Mesenchymal stem cell (in vitro differentiated cells and primary cell): Measurements from ENCODE around the gene TTC7B.

Source experiments
- DNase-seq: peaks from one replicate; pipeline ENCODE4 v3.0.0-alpha.2; 2013
- H2AFZ ChIP-seq: one replicate; pipeline ENCODE4 v1.6.1; 2013; ENCODE audit warnings: low read depth, mild to moderate bottlenecking, control low read depth, inconsistent platforms, low read length, moderate library complexity
- H2AK5ac ChIP-seq: 2 replicates; pipeline ENCODE4 v1.6.1; 2013; ENCODE audit warnings: low read length, moderate library complexity, mild to moderate bottlenecking, inconsistent platforms; ENCODE audit not compliant: severe bottlenecking
- H2BK120ac ChIP-seq: one replicate; pipeline ENCODE4 v1.6.1; 2013; ENCODE audit warnings: low read depth, mild to moderate bottlenecking, inconsistent platforms, low read length, moderate library complexity
- H2BK12ac ChIP-seq, 2 experiments: one replicate each; pipeline ENCODE4 v1.6.1; 2013; ENCODE audit warnings: inconsistent platforms in 2 of 2, low read length in 2 of 2, mild to moderate bottlenecking in 2 of 2, moderate library complexity in 2 of 2, control low read depth in 1 of 2
- H2BK15ac ChIP-seq: one replicate; pipeline ENCODE4 v1.6.1; 2013; ENCODE audit warnings: mild to moderate bottlenecking, low read depth, inconsistent platforms; ENCODE audit not compliant: poor library complexity, severe bottlenecking
- H2BK5ac ChIP-seq: 2 replicates; pipeline ENCODE4 v1.6.1; 2013; ENCODE audit warnings: low read depth, mild to moderate bottlenecking, low read length, control low read depth, inconsistent platforms; ENCODE audit not compliant: poor library complexity, severe bottlenecking
- H3K14ac ChIP-seq, 2 experiments: one replicate each; pipeline ENCODE4 v1.6.1; 2013; ENCODE audit warnings: inconsistent platforms in 2 of 2, low read length in 2 of 2, control low read depth in 1 of 2, mild to moderate bottlenecking in 1 of 2, moderate library complexity in 1 of 2
- H3K18ac ChIP-seq, 2 experiments: one replicate each; pipeline ENCODE4 v1.6.1; 2013; ENCODE audit warnings: inconsistent platforms in 2 of 2, low read length in 2 of 2, control low read depth in 1 of 2, low read depth in 1 of 2, mild to moderate bottlenecking in 1 of 2
- H3K23ac ChIP-seq, 2 experiments: one replicate each; pipeline ENCODE4 v1.6.1; 2013; ENCODE audit warnings: inconsistent platforms in 2 of 2, low read length in 2 of 2, mild to moderate bottlenecking in 2 of 2, moderate library complexity in 2 of 2, control low read depth in 1 of 2
- H3K27ac ChIP-seq: 2 replicates; pipeline ENCODE4 v1.5.1; 2013; ENCODE audit warnings: mild to moderate bottlenecking, moderate library complexity, low read length, control low read depth, inconsistent platforms; ENCODE audit not compliant: poor library complexity, severe bottlenecking
- H3K27me3 ChIP-seq, 2 experiments: 2 replicates each; pipeline versions ENCODE4 v1.6.1 to v1.7.0; 2013; ENCODE audit warnings: low read length in 2 of 2, mild to moderate bottlenecking in 2 of 2, moderate library complexity in 2 of 2, control low read depth in 1 of 2, inconsistent platforms in 1 of 2; ENCODE audit not compliant: control insufficient read depth in 1 of 2, insufficient read depth in 1 of 2
- H3K36me3 ChIP-seq, 2 experiments: 2 replicates each; pipeline versions ENCODE4 v1.6.1 to v1.7.0; 2013; ENCODE audit warnings: low read length in 2 of 2, control low read depth in 1 of 2, inconsistent platforms in 1 of 2, low read depth in 1 of 2, mild to moderate bottlenecking in 1 of 2; ENCODE audit not compliant: insufficient read depth in 2 of 2, control insufficient read depth in 1 of 2
- H3K4ac ChIP-seq, 2 experiments: one replicate each; pipeline ENCODE4 v1.6.1; 2013; ENCODE audit warnings: inconsistent platforms in 2 of 2, low read length in 2 of 2, mild to moderate bottlenecking in 2 of 2, moderate library complexity in 2 of 2, control low read depth in 1 of 2, low read depth in 1 of 2
- H3K4me1 ChIP-seq: 2 replicates; pipeline ENCODE4 v1.6.1; 2013; ENCODE audit warnings: low read depth, low read length, control low read depth; ENCODE audit not compliant: control insufficient read depth, insufficient read depth
- H3K4me2 ChIP-seq: 2 replicates; pipeline ENCODE4 v1.6.1; 2013; ENCODE audit warnings: low read length, mild to moderate bottlenecking, inconsistent platforms; ENCODE audit not compliant: poor library complexity, severe bottlenecking
- H3K4me3 ChIP-seq, 2 experiments: 2 replicates each; pipeline versions ENCODE4 v1.5.1 to v1.7.0; 2013; ENCODE audit warnings: low read length in 2 of 2, mild to moderate bottlenecking in 2 of 2, control low read depth in 1 of 2, low read depth in 1 of 2; ENCODE audit not compliant: insufficient read depth in 1 of 2
- H3K79me1 ChIP-seq: replicated peaks from 2 replicates; pipeline ENCODE4 v1.6.1; 2013; ENCODE audit warnings: mild to moderate bottlenecking, control low read depth, low read length, inconsistent platforms; ENCODE audit not compliant: poor library complexity, severe bottlenecking
- H3K9ac ChIP-seq: 2 replicates; pipeline ENCODE4 v1.7.0; 2013; ENCODE audit warnings: mild to moderate bottlenecking, low read length, moderate library complexity
- H3K9me3 ChIP-seq: 2 replicates; pipeline ENCODE4 v1.7.0; 2013; ENCODE audit warnings: mild to moderate bottlenecking, low read length; ENCODE audit not compliant: control insufficient read depth
- H4K8ac ChIP-seq: one replicate; pipeline ENCODE4 v1.6.1; 2013; ENCODE audit warnings: inconsistent platforms, mild to moderate bottlenecking, low read length, moderate library complexity
- H4K91ac ChIP-seq: one replicate; pipeline ENCODE4 v1.6.1; 2013; ENCODE audit warnings: mild to moderate bottlenecking, low read length, inconsistent platforms
- WGBS: methylation state at CpG from one replicate; pipeline ENCODE4 v1.1.7; 2013; ENCODE audit warnings: mixed read lengths; 5-methylcytosine and 5-hydroxymethylcytosine counted together

TTC7B gene

GRCh38 chr14:90609376-90609775 lies 206.9 kb downstream of the TTC7B start:
- H3K18ac ChIP-seq, result no peak overlapping the region
- H4K91ac ChIP-seq, result no peak overlapping the region
- DNase-seq, result no peak
- no peaks in the 10 kb centered on the region for H3K27me3 ChIP-seq
- H2AFZ ChIP-seq, result no peak overlapping the region
- no peaks in the 10 kb centered on the region for H3K9me3 ChIP-seq
- H2BK5ac ChIP-seq, result no peak overlapping the region
- H3K9ac ChIP-seq, result no peak overlapping the region
- H3K4ac ChIP-seq, result no peak overlapping the region
- H2AK5ac ChIP-seq, result no peak overlapping the region
- no peak overlapping the region for H2BK12ac ChIP-seq
- H3K4me1 ChIP-seq, result peaks cover 12% of the 10 kb centered on the region
- no peak overlapping the region for H3K4me3 ChIP-seq
- H3K27ac ChIP-seq, result no peak overlapping the region
- peaks cover 6 to 29% of the 10 kb centered on the region in 2 experiments for H3K36me3 ChIP-seq
- H4K8ac ChIP-seq, result no peak overlapping the region
- H3K14ac ChIP-seq, result no peak overlapping the region
- 91% methylated on average over 2 of the region's 2 CpGs for WGBS
- no peaks in the 10 kb centered on the region for H3K79me1 ChIP-seq
- no peak overlapping the region for H2BK120ac ChIP-seq
- H3K4me2 ChIP-seq, result no peak overlapping the region
- no peak overlapping the region for H2BK15ac ChIP-seq
- H3K23ac ChIP-seq, result no peak overlapping the region

- H3K27ac ChIP-seq, result no peak overlapping the region
- no peaks in the 10 kb centered on the region for H3K9me3 ChIP-seq
- no peak overlapping the region for H3K14ac ChIP-seq
- H3K4me2 ChIP-seq, result no peak overlapping the region
- no peak overlapping the region for H3K4me3 ChIP-seq
- H3K4me1 ChIP-seq, result peaks cover 12% of the 10 kb centered on the region
- H2BK12ac ChIP-seq, result no peak overlapping the region
- no peak for DNase-seq
- peaks cover 6 to 25% of the 10 kb centered on the region in 2 experiments for H3K36me3 ChIP-seq
- H3K18ac ChIP-seq, result no peak overlapping the region
- H3K9ac ChIP-seq, result no peak overlapping the region
- no peak overlapping the region for H2BK5ac ChIP-seq
- H3K23ac ChIP-seq, result no peak overlapping the region
- no peak overlapping the region for H2BK15ac ChIP-seq
- 93% methylated on average over 7 of the region's 7 CpGs for WGBS
- H4K8ac ChIP-seq, result no peak overlapping the region
- no peak overlapping the region for H2AFZ ChIP-seq
- no peaks in the 10 kb centered on the region for H3K27me3 ChIP-seq
- H3K4ac ChIP-seq, result no peak overlapping the region
- no peaks in the 10 kb centered on the region for H3K79me1 ChIP-seq
- H2BK120ac ChIP-seq, result no peak overlapping the region
- no peak overlapping the region for H2AK5ac ChIP-seq
- H4K91ac ChIP-seq, result no peak overlapping the region
Measured at GRCh38 chr14:90608929-90609341, 207.3 kb downstream of the TTC7B start.

GRCh38 chr14:90608281-90608680 lies 207.9 kb downstream of the TTC7B start:
- Histone ChIP-seq H3K9ac (no peak overlapping the region), H3K4me3 (no peak overlapping the region), H2AFZ (no peak overlapping the region), H3K23ac (no peak overlapping the region), H3K4ac (no peak overlapping the region), H3K27me3 (no peaks in the 10 kb centered on the region), H3K27ac (no peak overlapping the region), H3K4me2 (no peak overlapping the region), H3K18ac (no peak overlapping the region), H2BK5ac (no peak overlapping the region), H2AK5ac (no peak overlapping the region), H2BK15ac (no peak overlapping the region), H3K79me1 (no peaks in the 10 kb centered on the region), H4K8ac (no peak overlapping the region), H4K91ac (no peak overlapping the region), H3K14ac (no peak overlapping the region), H2BK120ac (no peak overlapping the region), H2BK12ac (no peak overlapping the region), H3K9me3 (no peaks in the 10 kb centered on the region), H3K4me1 (peaks cover 12% of the 10 kb centered on the region), H3K36me3 (peaks cover 6 to 19% of the 10 kb centered on the region in 2 experiments)
- no peak for DNase-seq
- WGBS, result 85% methylated on average over 11 of the region's 11 CpGs

GRCh38 chr14:90607141-90607540 lies 209.1 kb downstream of the TTC7B start:
- Histone ChIP-seq H3K23ac (no peak overlapping the region), H4K8ac (no peak overlapping the region), H3K4ac (no peak overlapping the region), H2BK5ac (no peak overlapping the region), H3K9me3 (no peaks in the 10 kb centered on the region), H3K9ac (no peak overlapping the region), H3K27me3 (no peaks in the 10 kb centered on the region), H3K79me1 (no peaks in the 10 kb centered on the region), H4K91ac (no peak overlapping the region), H3K36me3 (peaks cover 6 to 19% of the 10 kb centered on the region in 2 experiments), H2BK12ac (no peak overlapping the region), H2BK15ac (no peak overlapping the region), H2BK120ac (no peak overlapping the region), H2AK5ac (no peak overlapping the region), H3K14ac (no peak overlapping the region), H3K27ac (no peak overlapping the region), H3K4me1 (peaks cover 12% of the 10 kb centered on the region), H3K4me2 (no peak overlapping the region), H3K18ac (no peak overlapping the region), H3K4me3 (no peak overlapping the region), H2AFZ (no peak overlapping the region)
- no peak for DNase-seq
- WGBS, result 94% methylated on average over 10 of the region's 10 CpGs
